HG03571 (cell line): ENCODE results near the gene CAP1.
"Not testable (repeated sequence)": the region's sequence is repeated elsewhere in the genome, so short reads cannot be mapped to it uniquely, and the experiment has no call there.

Experiments used
- ATAC-seq: cut with Tn5 transposase; IDR thresholded peaks from one replicate; pipeline ENCODE4 v1.9.1; 2021; ENCODE audit not compliant: unreplicated experiment

CAP1 gene

DNA sequence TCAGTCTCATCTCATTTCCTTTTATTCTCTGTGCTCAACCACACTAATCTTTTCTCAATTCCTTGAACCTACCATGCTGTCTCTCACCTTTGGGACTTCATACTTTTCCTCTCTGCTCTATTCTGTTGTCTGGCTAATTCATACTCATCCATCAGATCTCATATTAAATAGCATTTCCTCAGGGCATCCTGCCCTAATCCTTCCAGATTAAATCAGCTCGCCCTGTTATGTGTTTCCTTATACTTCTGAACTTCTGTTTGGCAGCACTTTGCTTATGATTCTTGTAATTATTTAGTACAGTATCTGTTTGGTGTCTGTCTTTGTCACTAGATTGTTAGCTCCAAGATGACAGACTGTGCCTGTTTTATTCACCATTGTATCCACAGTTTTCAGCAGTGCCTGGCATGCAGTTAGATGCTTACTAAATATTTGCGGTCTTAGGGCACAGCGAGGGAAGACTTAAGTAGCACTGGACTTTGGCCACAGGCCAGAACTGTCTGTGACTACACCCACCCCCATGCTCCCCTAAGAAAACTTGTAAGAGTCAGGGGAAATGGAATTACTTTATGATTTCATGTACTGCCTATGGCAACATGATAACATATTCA, 9.9 kb upstream of the CAP1 start:
- no peak for ATAC-seq

DNA sequence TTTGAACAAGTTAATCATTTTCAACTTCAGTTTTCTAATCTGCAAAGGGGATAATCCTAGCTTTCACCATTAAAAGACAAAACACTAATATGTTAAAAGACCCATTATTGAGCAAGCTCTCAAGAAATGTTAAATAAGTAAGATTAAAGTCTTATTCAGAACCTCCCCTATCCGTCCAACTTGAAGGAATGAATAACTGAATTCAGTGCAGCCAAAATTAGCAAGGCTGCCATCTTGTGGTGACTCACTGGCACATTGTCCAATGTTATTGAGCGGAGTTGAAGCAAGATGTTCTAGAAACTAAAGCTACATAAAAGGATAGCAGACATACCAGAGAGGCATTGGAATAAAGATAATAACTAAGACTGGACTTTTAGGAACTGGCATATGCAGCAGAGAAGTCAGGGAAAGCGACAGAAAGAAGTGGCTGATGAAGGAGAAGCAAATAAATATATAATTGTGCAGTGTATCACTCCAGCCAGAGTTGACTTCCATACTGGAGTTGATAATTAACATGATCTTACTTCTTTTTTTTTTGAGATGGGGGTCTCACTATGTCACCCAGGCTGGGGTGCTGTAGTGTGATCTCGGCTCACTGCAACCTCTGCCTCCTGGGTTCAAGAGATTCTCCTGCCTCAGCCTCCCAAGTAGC, 8.2 kb upstream of the CAP1 start:
- no peak for ATAC-seq

- no peak for ATAC-seq
These were observed 5.7 kb upstream of the CAP1 start for GRCh38 chr1:40034869-40035268.

DNA sequence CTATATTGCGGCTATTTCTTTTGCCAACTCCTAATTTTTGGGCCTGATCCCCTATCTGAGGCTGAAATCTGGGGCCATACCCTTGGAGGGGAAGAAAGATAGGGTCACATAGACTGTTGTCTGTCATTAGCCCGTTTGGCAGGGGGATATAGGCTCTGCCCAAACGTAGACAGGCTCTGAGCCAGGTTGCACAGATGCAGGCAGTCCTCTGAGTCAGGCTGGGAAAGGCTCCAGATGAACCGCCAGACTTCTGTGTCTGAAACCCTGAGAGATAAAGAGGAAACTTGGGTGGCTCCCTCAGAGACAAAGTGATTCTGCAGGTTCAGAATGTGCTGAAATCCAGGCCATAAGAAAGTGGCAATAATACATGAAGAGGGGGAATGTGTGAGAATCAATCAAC, 4.0 kb upstream of the CAP1 start:
- no peak for ATAC-seq

DNA sequence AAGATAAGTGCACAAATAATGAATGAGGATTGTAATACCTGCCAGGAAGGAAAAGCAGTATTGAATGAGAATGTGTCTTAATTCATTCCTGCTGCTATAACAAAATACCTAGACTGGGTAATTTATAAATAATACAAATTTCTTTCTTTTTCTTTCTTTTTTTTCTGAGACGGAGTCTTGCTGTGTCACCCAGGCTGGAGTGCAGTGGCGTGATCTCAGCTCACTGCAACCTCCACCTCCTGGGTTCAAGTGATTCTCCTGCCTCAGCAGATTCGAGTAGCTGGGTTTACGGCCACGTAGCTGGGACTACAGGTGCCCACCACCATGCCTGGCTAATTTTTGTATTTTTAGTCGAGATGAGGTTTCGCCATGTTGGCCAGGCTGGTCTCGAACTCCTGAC, 3.3 kb upstream of the CAP1 start:
- ATAC-seq = not testable (repeated sequence)

- ATAC-seq = no peak
These were observed 1.8 kb upstream of the CAP1 start for GRCh38 chr1:40038697-40039096.

DNA sequence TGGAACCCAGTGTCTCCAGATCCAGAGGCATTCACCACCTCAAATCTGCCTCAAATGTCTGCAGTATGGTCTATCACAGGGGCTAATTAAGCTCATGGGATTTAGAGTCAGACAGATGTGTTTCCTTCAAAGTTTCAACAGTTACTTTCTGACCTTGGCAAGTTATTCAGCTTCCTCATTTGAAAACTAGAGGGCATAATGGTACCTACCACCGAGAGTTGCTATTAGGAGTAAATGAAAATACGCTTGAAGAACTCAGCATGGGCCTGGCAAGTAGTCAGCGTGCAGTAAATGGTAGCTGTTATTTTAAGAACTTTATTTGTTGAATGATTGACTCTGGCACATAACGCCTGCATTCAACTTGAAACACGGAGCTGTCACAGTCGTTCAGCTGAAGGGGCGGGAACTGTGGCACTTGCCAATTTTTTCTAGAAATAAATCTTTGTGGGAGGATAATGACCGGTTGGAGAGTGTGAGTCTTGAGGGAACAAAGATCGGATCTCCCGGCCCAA, 1.2 kb upstream of the CAP1 start:
- peak; percentile 2 for ATAC-seq

- ATAC-seq = peak; percentile 54
These were observed 595 bp upstream of the CAP1 start for GRCh38 chr1:40039757-40040510.

- ATAC-seq = no peak
These were observed 923 bp downstream of the CAP1 start for GRCh38 chr1:40041466-40041838.

DNA sequence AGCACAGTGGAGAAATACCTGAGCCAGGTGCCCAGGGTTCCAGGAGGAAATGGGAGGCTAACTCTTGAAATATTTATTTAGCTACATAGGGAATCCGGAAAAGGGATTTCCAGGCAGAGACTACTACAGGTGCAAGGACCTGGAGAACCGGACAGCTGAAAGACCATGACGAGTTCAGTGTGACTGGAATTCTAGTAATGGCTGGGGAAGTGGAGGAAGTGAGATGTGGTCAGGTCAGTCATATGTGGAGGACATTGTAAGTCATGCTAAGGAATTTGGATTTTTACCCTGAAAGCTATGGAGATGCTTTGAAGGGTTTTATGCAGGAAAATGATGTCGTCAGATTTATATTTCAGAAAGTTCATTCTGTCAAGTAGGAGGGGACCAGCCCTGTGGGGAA, 1.8 kb downstream of the CAP1 start:
- ATAC-seq = no peak

- ATAC-seq = no peak
These were observed 3.6 kb downstream of the CAP1 start for GRCh38 chr1:40044110-40044509.

DNA sequence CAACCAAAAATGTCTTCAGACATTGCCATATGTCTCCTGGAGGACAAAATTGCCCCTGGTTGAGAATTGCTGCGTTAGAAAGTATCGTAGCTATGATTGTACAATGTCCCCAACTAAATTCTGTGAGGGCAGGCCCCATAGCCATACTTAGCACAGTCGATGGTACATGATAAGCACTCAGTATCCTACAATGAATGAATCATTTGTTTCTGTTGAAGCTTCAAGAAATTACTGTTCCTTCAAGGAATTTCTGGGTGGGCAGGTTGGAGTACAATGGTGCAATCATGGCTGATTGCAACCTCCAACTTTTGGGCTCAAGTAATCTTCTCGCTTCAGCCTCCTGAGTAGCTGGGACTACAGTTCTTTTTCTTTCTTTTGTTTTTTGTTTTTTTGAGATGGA, 4.7 kb downstream of the CAP1 start:
- no peak for ATAC-seq

GRCh38 chr1:40045766-40046165, 5.2 kb downstream of the CAP1 start:
- no peak for ATAC-seq

- ATAC-seq = no peak
These were observed 6.7 kb downstream of the CAP1 start for GRCh38 chr1:40047276-40047675.

- no peak for ATAC-seq
These were observed 7.2 kb downstream of the CAP1 start for GRCh38 chr1:40047769-40048168.

DNA sequence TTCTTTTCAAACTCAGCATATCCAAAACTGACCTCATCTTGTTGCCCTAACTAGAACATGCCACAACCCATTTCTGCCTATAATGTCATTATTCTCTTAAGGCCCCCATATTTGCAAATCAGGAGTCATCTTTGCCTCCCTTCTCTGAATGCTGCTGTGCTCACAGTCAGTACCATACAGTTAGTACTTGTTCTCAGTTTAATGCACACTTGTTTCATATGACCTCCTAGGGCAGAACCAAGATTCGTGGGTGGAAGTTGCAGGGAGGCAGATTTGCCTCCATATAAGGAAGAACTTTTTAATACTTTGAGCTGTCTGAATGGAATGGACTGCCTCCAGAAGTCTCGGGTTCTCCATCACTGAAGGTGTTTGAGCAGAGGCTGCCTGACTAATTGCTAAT, 9.2 kb downstream of the CAP1 start:
- ATAC-seq = no peak

DNA sequence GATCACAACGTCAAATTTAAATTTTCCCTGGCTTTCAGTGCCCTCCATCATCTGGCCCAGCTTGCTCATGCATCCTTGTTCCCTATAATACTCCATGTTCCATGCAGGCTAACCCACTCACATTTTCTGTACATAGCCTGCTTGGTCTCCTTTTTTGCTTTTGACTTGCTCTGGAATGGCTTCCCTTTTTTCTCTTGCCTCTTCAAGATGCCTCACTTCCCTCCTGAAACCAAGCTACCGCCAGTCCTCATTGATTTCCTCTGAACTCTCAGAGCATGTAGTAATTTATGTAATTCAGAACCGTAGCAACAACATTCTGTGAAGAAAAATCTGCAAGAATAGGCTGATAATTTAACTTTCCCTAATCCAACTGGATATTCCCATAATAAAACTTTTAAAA, 10.3 kb downstream of the CAP1 start:
- no peak for ATAC-seq

- ATAC-seq = no peak
These were observed 12.8 kb downstream of the CAP1 start for GRCh38 chr1:40053138-40053887.

DNA sequence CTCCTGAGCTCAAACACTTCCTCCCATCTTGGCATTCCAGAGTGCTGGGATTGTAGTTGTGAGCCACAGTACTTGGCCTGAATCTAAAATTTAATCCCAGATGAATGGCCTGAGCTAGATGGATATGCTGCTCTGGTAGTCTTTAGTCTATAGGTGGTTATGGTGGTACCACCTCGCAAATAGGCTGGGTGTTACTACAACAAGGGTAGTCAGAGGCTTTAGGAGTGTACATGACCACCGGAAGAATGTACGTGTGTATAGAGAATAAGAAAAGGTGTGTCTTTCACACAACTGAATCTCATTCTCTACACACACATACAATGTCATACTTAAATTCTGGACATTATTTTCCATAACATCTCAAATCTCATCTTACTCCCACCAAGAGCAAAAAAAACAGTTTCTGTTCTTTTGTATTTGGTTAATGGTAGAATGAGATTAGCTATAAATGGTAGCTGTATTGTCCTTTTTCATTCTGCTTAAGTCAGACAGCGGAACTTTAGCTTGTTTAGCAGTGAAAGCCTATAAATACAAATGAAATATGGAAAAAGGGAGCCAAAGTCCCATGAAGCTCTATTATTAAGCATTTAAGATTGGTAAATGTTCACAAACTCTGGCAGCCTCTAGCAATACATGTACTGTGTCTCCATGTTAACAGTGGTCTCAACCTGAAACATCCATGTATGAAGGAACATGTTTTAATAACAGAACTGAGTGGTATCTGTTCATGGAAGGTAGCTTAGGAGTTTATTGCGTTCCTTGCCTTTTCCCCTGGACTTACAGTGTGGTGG, 16.2 kb downstream of the CAP1 start:
- no peak for ATAC-seq

DNA sequence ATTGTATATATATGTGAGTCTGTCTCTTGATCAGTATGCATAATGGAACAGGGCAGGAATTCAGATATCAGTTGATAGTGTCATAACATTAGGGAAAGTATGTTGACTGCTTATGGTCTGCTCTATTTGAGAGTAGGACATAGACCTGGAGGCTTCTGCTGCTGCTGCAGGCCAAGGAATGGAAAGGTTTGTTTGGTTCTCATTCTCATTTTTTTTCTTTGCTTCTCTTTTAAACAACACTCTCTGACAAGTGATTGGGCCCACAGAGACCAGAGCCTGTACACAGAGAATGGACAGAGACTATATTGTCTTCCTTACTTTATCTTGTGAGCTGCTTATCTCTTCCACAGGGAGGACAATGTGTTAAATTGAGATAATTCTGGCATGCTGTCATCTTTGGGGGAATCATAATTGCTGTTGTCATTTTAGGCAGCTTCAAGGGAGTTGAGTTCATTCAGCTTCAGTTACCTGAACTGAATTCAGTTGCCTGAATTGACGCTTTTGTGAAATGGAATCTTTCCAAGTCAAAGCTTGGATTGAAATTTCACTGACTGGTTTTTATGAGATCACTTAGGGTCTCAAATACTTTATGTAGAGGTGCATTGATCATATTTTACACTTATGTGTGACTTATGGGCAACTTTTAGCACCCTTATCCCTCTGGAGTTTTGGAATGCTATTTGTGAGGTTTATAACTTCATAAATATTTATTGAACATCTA, 16.9 kb downstream of the CAP1 start:
- ATAC-seq = no peak
